Measurements from ENCODE around the gene RTEL1.
A peak's percentile ranks its signal among the peaks of the same experiment; 100 is the strongest.
"Not testable (repeated sequence)": the region's sequence is repeated elsewhere in the genome, so short reads cannot be mapped to it uniquely, and the experiment has no call there.

RTEL1 gene

DNA sequence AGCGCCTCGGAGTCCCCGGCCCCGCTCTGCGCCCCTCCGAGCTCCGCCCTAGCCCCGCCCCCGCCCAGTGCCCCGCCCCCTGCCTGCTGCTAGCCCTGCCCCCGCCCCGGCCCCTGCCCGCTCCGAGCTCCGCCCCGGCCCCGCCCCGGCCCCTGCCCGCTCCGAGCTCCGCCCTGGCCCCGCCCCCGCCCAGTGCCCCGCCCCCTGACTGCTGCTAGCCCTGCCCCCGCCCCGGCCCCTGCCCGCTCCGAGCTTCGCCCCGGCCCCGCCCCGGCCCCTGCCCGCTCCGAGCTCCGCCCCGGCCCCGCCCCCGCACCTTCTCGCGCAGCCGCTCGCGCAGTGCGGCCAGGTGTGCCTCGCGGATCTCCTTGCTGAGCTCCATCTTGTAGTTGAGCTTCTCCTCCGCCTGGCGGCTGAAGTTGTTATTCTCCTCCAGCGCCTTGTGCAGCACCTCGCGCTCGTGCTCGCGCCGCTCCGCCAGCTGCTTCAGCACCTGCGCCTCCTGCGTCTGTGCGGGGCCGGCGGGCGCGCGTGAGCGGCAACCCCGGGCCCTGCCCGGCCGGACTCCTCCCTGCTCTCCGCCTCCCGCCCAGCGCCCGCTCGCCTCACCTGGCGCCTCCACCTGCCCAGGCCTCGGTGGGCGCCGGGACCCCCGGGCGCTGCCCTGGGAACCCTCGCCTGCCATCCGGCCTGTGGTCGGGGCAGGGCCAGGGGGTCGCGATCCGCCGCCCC, 16.2 kb upstream of the RTEL1 start:
- Histone ChIP-seq H3K27me3 (0 out of 22 replicates have a peak, but pooled peaks cover 0 to 7% (median 0%) of the 10 kb centered on the region in 11 experiments), H3K4me3 (peak overlapping the region; percentile 50 to 68 (median 58)), H3K9ac (peak overlapping the region; percentile 46 to 71 (median 67); a peak in 19 of 22 replicates), H4K20me1 (peaks cover 0 to 17% (median 5%) of the 10 kb centered on the region in 11 experiments; a peak in 12 of 22 replicates), H3K4me2 (peak overlapping the region; percentile 93 to 99 (median 98)), H3K27ac (peak overlapping the region in 8 of 11 experiments; percentile 47 to 76 (median 72); a peak in 17 of 22 replicates), H3K9me3 (replicated peaks in 1 of 11) (no peaks in the 10 kb centered on the region), H3K4me1 (peaks cover 38 to 67% (median 47%) of the 10 kb centered on the region in 10 experiments), H3K36me3 (peaks cover 0 to 22% (median 0%) of the 10 kb centered on the region in 11 experiments; a peak in 14 of 22 replicates)
- TF ChIP-seq Cebpa-rat (IDR thresholded peaks at IDR 0.05): no peak

GRCh38 chr20:63642527-63643247, 15.4 kb upstream of the RTEL1 start:
- Histone ChIP-seq H3K9ac (peak overlapping the region; percentile 30 to 71 (median 58); a peak in 17 of 22 replicates), H3K4me3 (peak overlapping the region; percentile 50 to 68 (median 58)), H3K4me2 (peak overlapping the region; percentile 86 to 99 (median 98)), H4K20me1 (peaks cover 0 to 17% (median 5%) of the 10 kb centered on the region in 11 experiments; a peak in 13 of 22 replicates), H3K36me3 (peaks cover 0 to 22% (median 0%) of the 10 kb centered on the region in 11 experiments; a peak in 14 of 22 replicates), H3K27ac (peak overlapping the region in 7 of 11 experiments; percentile 11 to 57 (median 47); a peak in 9 of 22 replicates), H3K4me1 (peaks cover 33 to 64% (median 42%) of the 10 kb centered on the region in 10 experiments), H3K9me3 (replicated peaks in 1 of 11) (no peaks in the 10 kb centered on the region), H3K27me3 (0 out of 22 replicates have a peak, but pooled peaks cover 0 to 7% (median 0%) of the 10 kb centered on the region in 11 experiments)
- TF ChIP-seq Cebpa-rat (IDR thresholded peaks at IDR 0.05): no peak

DNA sequence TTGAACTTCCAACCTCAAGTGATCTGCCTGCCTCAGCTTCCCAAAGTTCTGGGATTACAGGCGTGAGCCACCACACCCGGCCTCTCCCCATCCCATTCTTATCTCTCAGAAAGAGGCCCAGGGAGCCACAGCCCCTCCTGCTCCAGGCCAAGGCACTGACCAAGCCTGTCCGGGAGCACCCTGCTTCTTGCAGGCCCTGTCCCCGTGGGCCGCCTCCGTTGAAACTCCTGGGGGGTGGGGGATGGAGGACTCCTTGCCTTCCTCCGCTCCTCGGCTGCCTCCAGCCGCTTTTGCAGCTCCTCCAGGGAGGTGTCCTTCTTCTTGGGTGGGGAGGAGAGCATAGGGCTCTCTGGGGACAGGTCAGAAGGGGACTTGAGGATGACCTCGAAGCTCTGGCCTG, 14.6 kb upstream of the RTEL1 start:
- no peaks in the 10 kb centered on the region for H3K9me3 ChIP-seq (replicated peaks in 1 of 11)
- H3K27ac ChIP-seq: no peak overlapping the region
- H3K36me3 ChIP-seq: peaks cover 0 to 28% (median 7%) of the 10 kb centered on the region in 11 experiments; a peak in 15 of 22 replicates
- peak overlapping the region in 3 of 11 experiments; percentile 58 to 71 (median 60); a peak in 2 of 22 replicates for H3K9ac ChIP-seq
- peak overlapping the region in 9 of 11 experiments; percentile 86 to 99 (median 98); a peak in 17 of 22 replicates for H3K4me2 ChIP-seq
- H3K4me1 ChIP-seq: peaks cover 28 to 58% (median 40%) of the 10 kb centered on the region in 10 experiments
- 0 out of 20 replicates have a peak overlapping the region, but pooled peaks of 1 of the 10 experiments have one; percentile 58 for H3K4me3 ChIP-seq
- 0 out of 22 replicates have a peak, but pooled peaks cover 0 to 7% (median 0%) of the 10 kb centered on the region in 11 experiments for H3K27me3 ChIP-seq
- H4K20me1 ChIP-seq: peaks cover 0 to 24% (median 11%) of the 10 kb centered on the region in 11 experiments; a peak in 19 of 22 replicates
- no peak for TF ChIP-seq Cebpa-rat (IDR thresholded peaks at IDR 0.05)

DNA sequence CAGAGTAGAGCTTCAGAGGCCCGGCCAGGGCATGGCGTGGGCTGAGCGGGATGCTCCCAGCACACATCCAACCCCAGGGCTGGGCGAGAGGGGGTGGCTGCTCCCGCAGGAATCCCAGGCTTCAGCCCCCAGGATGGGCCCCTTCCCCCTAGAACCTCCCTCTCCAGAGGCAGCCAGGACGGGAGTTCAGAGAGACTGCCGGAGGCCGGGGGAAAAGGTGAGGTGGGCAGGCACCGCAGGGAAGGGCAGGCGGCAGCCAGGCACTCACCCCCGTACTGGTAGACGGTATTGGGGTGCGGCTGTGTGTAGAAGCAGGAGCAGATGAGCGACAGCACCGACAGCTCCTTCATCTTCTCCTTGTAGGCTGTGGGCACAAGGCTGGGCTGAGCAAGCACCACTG, 14.2 kb upstream of the RTEL1 start:
- no peak for TF ChIP-seq Cebpa-rat (IDR thresholded peaks at IDR 0.05)
- H4K20me1 ChIP-seq: peaks cover 0 to 29% (median 15%) of the 10 kb centered on the region in 11 experiments; a peak in 19 of 22 replicates
- peaks cover 25 to 58% (median 40%) of the 10 kb centered on the region in 10 experiments for H3K4me1 ChIP-seq
- 0 out of 22 replicates have a peak overlapping the region, but pooled peaks of 2 of the 11 experiments have one; percentile 9 to 10 for H3K9ac ChIP-seq
- peak overlapping the region in 9 of 11 experiments; percentile 86 to 99 (median 98); a peak in 15 of 22 replicates for H3K4me2 ChIP-seq
- H3K27ac ChIP-seq: no peak overlapping the region
- no peaks in the 10 kb centered on the region for H3K9me3 ChIP-seq (replicated peaks in 1 of 11)
- H3K36me3 ChIP-seq: peaks cover 0 to 32% (median 11%) of the 10 kb centered on the region in 11 experiments; a peak in 15 of 22 replicates
- H3K27me3 ChIP-seq: 0 out of 22 replicates have a peak, but pooled peaks cover 0 to 7% (median 0%) of the 10 kb centered on the region in 11 experiments
- H3K4me3 ChIP-seq: no peak overlapping the region

- Histone ChIP-seq H4K20me1 (peaks cover 0 to 32% (median 23%) of the 10 kb centered on the region in 11 experiments; a peak in 19 of 22 replicates), H3K4me2 (no peak overlapping the region), H3K9ac (no peak overlapping the region), H3K4me3 (no peak overlapping the region), H3K9me3 (replicated peaks in 1 of 11) (no peaks in the 10 kb centered on the region), H3K27me3 (0 out of 22 replicates have a peak, but pooled peaks cover 0 to 7% (median 0%) of the 10 kb centered on the region in 11 experiments), H3K27ac (no peak overlapping the region), H3K4me1 (peaks cover 12 to 51% (median 32%) of the 10 kb centered on the region in 10 experiments), H3K36me3 (peaks cover 0 to 36% (median 13%) of the 10 kb centered on the region in 11 experiments; a peak in 15 of 22 replicates)
- no peak for TF ChIP-seq Cebpa-rat (IDR thresholded peaks at IDR 0.05)
Observed at GRCh38 chr20:63645218-63645617, 12.9 kb upstream of the RTEL1 start.

GRCh38 chr20:63648190-63648589, 9.9 kb upstream of the RTEL1 start:
- Histone ChIP-seq H3K27ac (no peak overlapping the region), H3K9ac (0 out of 22 replicates have a peak overlapping the region, but pooled peaks of 1 of the 11 experiments have one; percentile 24), H3K4me2 (peak overlapping the region in 1 of 11 experiments; percentile 36; a peak in 1 of 22 replicates), H3K9me3 (replicated peaks in 1 of 11) (no peaks in the 10 kb centered on the region), H4K20me1 (peaks cover 0 to 50% (median 45%) of the 10 kb centered on the region in 11 experiments; a peak in 20 of 22 replicates), H3K27me3 (peaks cover 0 to 10% (median 0%) of the 10 kb centered on the region in 11 experiments; a peak in 2 of 22 replicates), H3K4me3 (no peak overlapping the region), H3K4me1 (peaks cover 8 to 47% (median 31%) of the 10 kb centered on the region in 10 experiments; a peak in 19 of 20 replicates), H3K36me3 (peaks cover 0 to 34% (median 13%) of the 10 kb centered on the region in 11 experiments; a peak in 15 of 22 replicates)
- TF ChIP-seq Cebpa-rat (IDR thresholded peaks at IDR 0.05): no peak

DNA sequence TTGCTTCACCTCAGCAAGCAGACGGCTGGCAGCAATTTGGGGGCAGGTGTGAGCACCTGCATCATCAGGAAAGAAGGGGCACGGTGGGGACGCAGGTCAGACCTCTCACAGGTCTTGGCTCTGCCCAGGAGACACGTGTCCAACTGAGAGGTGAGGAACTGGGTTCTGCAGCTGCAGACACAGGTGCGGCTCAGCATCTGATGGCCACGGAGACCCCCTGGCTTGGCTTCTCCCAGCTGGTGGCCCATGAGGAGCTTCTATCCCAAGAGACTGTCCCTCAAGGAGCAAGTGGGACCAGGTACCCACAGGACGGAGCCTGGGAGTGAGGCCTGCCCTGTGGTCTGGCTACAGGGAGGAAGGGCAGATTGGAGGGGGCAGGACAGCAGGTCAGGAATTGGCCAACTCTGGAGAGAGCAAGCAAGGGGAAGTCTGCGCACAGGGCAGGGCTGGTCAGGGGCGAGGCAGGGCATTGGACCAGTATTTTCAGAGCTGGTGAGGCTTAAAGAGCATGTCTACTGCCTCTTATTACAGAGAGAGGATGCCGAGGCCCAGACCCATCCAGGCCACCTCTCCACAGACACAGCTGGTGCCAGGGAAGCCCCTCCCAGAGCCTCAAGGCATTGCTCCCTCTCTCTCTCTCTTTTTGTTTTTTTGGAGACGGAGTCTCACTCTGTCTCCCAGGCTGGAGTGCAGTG, 9.1 kb upstream of the RTEL1 start:
- H3K4me1 ChIP-seq: peaks cover 14 to 50% (median 33%) of the 10 kb centered on the region in 10 experiments; a peak in 19 of 20 replicates
- peak overlapping the region in 4 of 11 experiments; percentile 13 to 34 (median 32); a peak in 3 of 22 replicates for H3K9ac ChIP-seq
- peaks cover 0 to 50% (median 45%) of the 10 kb centered on the region in 11 experiments; a peak in 20 of 22 replicates for H4K20me1 ChIP-seq
- H3K4me3 ChIP-seq: no peak overlapping the region
- no peak overlapping the region for H3K27ac ChIP-seq
- peak overlapping the region in 6 of 11 experiments; percentile 15 to 41 (median 36); a peak in 7 of 22 replicates for H3K4me2 ChIP-seq
- H3K36me3 ChIP-seq: peaks cover 0 to 25% (median 12%) of the 10 kb centered on the region in 11 experiments; a peak in 14 of 22 replicates
- no peak for TF ChIP-seq Cebpa-rat (IDR thresholded peaks at IDR 0.05)
- H3K27me3 ChIP-seq: peaks cover 0 to 10% (median 0%) of the 10 kb centered on the region in 11 experiments; a peak in 2 of 22 replicates
- H3K9me3 ChIP-seq (replicated peaks in 1 of 11): no peaks in the 10 kb centered on the region

DNA sequence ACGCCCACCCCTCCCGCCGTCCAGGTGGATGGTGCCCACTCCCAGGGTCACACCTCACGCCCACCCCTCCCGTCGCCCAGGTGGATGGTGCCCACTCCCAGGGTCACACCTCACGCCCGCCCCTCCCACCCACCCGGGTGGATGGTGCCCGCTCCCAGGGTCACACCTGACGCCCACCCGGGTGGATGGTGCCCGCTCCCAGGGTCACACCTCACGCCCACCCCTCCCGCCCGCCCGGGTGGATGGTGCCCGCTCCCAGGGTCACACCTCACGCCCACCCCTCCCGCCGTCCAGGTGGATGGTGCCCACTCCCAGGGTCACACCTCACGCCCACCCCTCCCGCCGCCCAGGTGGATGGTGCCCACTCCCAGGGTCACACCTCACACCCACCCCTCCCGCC, 7.6 kb upstream of the RTEL1 start:
- not testable (repeated sequence) for H3K9ac ChIP-seq; H3K27ac ChIP-seq; H3K4me2 ChIP-seq; H3K9me3 ChIP-seq (replicated peaks in 1 of 11); H3K4me3 ChIP-seq
- Histone ChIP-seq H3K36me3 (peaks cover 0 to 21% (median 12%) of the 10 kb centered on the region in 11 experiments; a peak in 8 of 22 replicates), H3K4me1 (peaks cover 25 to 64% (median 48%) of the 10 kb centered on the region in 10 experiments), H3K27me3 (peaks cover 0 to 10% (median 0%) of the 10 kb centered on the region in 11 experiments; a peak in 2 of 22 replicates), H4K20me1 (peaks cover 0 to 50% (median 45%) of the 10 kb centered on the region in 11 experiments; a peak in 20 of 22 replicates)

Data from BLaER1 treated with 17β-estradiol and CSF1 and Interleukin-3, amounts not matched to agents 10 nM and 100 nM (cell line).